OCI-LY7 (cell line): ENCODE results near the gene OTOG. TPM values are rescaled to one million over a fixed set of nuclear protein-coding genes. Genes with fewer than 3 reads are reported as not detected.

ENCODE experiments used
- BruUV-seq: library from RNA; stranded (reverse); fragments of 400-500 nt; replicated peaks from 2 replicates; lab custom pipeline; 2021; lab: Mats Ljungman, UMichigan
- CTCF ChIA-PET: fragments of 300-600 bp; sonication (Branson Sonifier 250); formaldehyde crosslinking; loops from one replicate; lab custom pipeline; 2022; ENCODE audit warnings: antibody characterized with exemption; ENCODE audit not compliant: unreplicated experiment; lab: Charles Lee
- POLR2A ChIA-PET: fragments of 300-600 bp; sonication (Branson Sonifier 250); formaldehyde crosslinking; loops from one replicate; lab custom pipeline; 2022; ENCODE audit warnings: antibody characterized with exemption; lab: Charles Lee
- DNase-seq: peaks from one replicate; pipeline ENCODE4 v3.0.0-alpha.2; 2015; ENCODE audit warnings: low spot score
- H2AFZ ChIP-seq: fragments of 200-600 bp; sonication (generic), shearing (Covaris generic); 2 replicates; pipeline ENCODE4 v1.6.1; 2014; ENCODE audit warnings: mild to moderate bottlenecking, antibody characterized with exemption, low read length, moderate library complexity
- H3K27ac ChIP-seq: fragments of 200-600 bp; sonication (generic); 2 replicates; pipeline ENCODE4 v1.5.1; 2014; ENCODE audit warnings: mixed run types, low read depth, mild to moderate bottlenecking, moderate library complexity, low read length, inconsistent platforms; ENCODE audit not compliant: poor library complexity, severe bottlenecking
- H3K36me3 ChIP-seq: fragments of 200-600 bp; sonication (generic); 2 replicates; pipeline ENCODE4 v1.6.1; 2014; ENCODE audit warnings: mild to moderate bottlenecking, antibody characterized with exemption, low read length, moderate library complexity, mixed read lengths; ENCODE audit not compliant: insufficient read depth
- H3K4me1 ChIP-seq: fragments of 200-600 bp; sonication (generic); 2 replicates; pipeline ENCODE4 v1.5.1; 2014; ENCODE audit warnings: mild to moderate bottlenecking, low read length; ENCODE audit not compliant: insufficient read depth, poor library complexity, severe bottlenecking
- H3K4me2 ChIP-seq: fragments of 200-600 bp; sonication (generic); 2 replicates; pipeline ENCODE4 v1.6.1; 2014; ENCODE audit warnings: mild to moderate bottlenecking, low read length
- H3K4me3 ChIP-seq: fragments of 200-600 bp; sonication (generic); 2 replicates; pipeline ENCODE4 v1.5.1; 2014; ENCODE audit warnings: mild to moderate bottlenecking, low read depth, low read length; ENCODE audit not compliant: poor library complexity, severe bottlenecking
- H3K79me2 ChIP-seq: fragments of 200-600 bp; sonication (generic); 2 replicates; pipeline ENCODE4 v1.6.1; 2016; ENCODE audit warnings: low read depth, mild to moderate bottlenecking, low read length, moderate library complexity, mixed read lengths; ENCODE audit not compliant: insufficient read depth
- H3K9me2 ChIP-seq: fragments of 200-600 bp; sonication (generic); 2 replicates; pipeline ENCODE4 v1.6.1; 2016; ENCODE audit warnings: mild to moderate bottlenecking, low read length, mixed read lengths; ENCODE audit not compliant: insufficient read depth
- H3K9me3 ChIP-seq: fragments of 200-600 bp; sonication (generic); 2 replicates; pipeline ENCODE4 v1.6.1; 2014; ENCODE audit warnings: mild to moderate bottlenecking, mixed run types, low read length, mixed read lengths
- H4K20me1 ChIP-seq: fragments of 200-600 bp; sonication (generic); 2 replicates; pipeline ENCODE4 v1.6.1; 2014; ENCODE audit warnings: mild to moderate bottlenecking, antibody characterized with exemption, low read length, moderate library complexity, mixed read lengths; ENCODE audit not compliant: insufficient read depth
- EZH2phosphoT487 ChIP-seq: fragments of 200-600 bp; sonication (generic); IDR thresholded peaks from 2 replicates; pipeline ENCODE4 v1.6.1; 2018; ENCODE audit warnings: low read depth, borderline replicate concordance, mild to moderate bottlenecking, mixed run types, antibody characterized with exemption, low read length, moderate library complexity, mixed read lengths
- intact Hi-C: fragments of 100-400 bp; cut with micrococcal nuclease; formaldehyde crosslinking; loops from one replicate; pipeline ENCODE4 v1.10.0; 2022; ENCODE audit not compliant: unreplicated experiment
- total RNA-seq, 2 experiments: library from RNA; depleted of rRNA in 1 of 2; stranded (reverse); fragments of >200 nt in 1 of 2; shearing (Covaris generic) in 1 of 2; gene quantifications; 2 replicates each; pipeline ENCODE4 v1.2.3, GENCODE V29; 2014 to 2022
- TF ChIP-seq, protein P1 (sequence below): fragments of 200-600 bp; sonication (generic); conservative IDR thresholded peaks from 2 replicates; pipeline ENCODE4 v1.5.1; 2014; ENCODE audit warnings: mild to moderate bottlenecking, antibody characterized with exemption, low read length, moderate library complexity, mixed read lengths

OTOG gene
- total RNA-seq, 2 experiments from 2014 or later, result not detected

DNA sequence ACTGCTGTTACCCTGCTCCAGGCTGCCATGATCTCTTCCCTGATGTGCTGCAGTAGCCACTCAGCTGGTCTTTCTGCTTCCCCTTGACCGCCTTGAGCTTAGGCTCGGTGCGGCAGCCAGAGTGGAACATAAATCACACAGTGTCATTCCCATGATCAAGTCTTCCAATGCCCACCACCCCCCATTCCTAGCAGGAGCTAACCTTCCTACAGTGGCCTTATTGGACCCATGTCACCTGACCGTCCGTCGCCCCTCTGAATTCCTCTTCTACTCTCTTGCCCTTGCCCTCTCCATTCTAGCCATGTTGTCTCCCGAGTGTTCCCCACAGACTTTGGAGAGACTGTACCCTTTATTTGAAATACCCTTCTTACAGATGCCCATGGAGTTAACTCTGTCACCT, 43.4 kb downstream of the OTOG start:
- POLR2A ChIA-PET, result no interaction called here
- H3K9me2 ChIP-seq, result no peaks in the 10 kb centered on the region
- no peaks in the 10 kb centered on the region for H3K9me3 ChIP-seq
- TF ChIP-seq, protein P1, sequence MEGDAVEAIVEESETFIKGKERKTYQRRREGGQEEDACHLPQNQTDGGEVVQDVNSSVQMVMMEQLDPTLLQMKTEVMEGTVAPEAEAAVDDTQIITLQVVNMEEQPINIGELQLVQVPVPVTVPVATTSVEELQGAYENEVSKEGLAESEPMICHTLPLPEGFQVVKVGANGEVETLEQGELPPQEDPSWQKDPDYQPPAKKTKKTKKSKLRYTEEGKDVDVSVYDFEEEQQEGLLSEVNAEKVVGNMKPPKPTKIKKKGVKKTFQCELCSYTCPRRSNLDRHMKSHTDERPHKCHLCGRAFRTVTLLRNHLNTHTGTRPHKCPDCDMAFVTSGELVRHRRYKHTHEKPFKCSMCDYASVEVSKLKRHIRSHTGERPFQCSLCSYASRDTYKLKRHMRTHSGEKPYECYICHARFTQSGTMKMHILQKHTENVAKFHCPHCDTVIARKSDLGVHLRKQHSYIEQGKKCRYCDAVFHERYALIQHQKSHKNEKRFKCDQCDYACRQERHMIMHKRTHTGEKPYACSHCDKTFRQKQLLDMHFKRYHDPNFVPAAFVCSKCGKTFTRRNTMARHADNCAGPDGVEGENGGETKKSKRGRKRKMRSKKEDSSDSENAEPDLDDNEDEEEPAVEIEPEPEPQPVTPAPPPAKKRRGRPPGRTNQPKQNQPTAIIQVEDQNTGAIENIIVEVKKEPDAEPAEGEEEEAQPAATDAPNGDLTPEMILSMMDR, result no peak
- TF ChIP-seq EZH2phosphoT487, result no peak
- no peaks in the 10 kb centered on the region for H3K4me1 ChIP-seq
- CTCF ChIA-PET, result no interaction called here
- no peak overlapping the region for H3K4me2 ChIP-seq
- no peaks in the 10 kb centered on the region for H3K36me3 ChIP-seq
- BruUV-seq, result no TSS peak
- no peak overlapping the region for H3K27ac ChIP-seq
- H4K20me1 ChIP-seq, result no peaks in the 10 kb centered on the region
- no peak overlapping the region for H3K4me3 ChIP-seq
- DNase-seq, result no peak
- H2AFZ ChIP-seq, result no peak overlapping the region
- H3K79me2 ChIP-seq, result no peaks in the 10 kb centered on the region
- intact Hi-C loops, result no loop called here

DNA sequence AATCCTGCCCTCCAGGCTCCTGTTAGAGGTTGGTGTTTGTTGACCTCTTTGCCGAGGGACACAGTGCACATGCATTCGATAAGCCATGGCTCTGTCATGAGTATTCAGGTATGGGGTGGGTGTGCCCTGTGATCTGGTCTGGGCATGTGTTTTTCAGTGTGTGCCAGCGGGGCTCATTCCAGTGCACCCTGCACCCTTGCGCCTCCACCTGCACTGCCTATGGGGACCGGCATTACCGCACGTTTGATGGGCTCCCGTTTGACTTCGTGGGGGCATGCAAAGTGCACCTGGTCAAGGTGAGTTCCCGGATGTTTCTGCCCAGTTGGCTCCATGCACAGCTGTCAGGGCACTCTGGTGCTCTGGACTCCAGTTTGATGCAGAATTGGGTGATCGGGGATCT, 44.2 kb downstream of the OTOG start:
- no peak for DNase-seq
- ChIA-PET POLR2A (no interaction called here), CTCF (no interaction called here)
- TF ChIP-seq, protein P1, result no peak
- TF ChIP-seq EZH2phosphoT487, result no peak
- intact Hi-C loops, result no loop called here
- H3K4me2 ChIP-seq, result no peak overlapping the region
- BruUV-seq, result no TSS peak
- no peaks in the 10 kb centered on the region for H3K36me3 ChIP-seq
- no peaks in the 10 kb centered on the region for H4K20me1 ChIP-seq
- H3K79me2 ChIP-seq, result no peaks in the 10 kb centered on the region
- no peak overlapping the region for H3K4me3 ChIP-seq
- H3K27ac ChIP-seq, result no peak overlapping the region
- H3K4me1 ChIP-seq, result no peaks in the 10 kb centered on the region
- no peaks in the 10 kb centered on the region for H3K9me2 ChIP-seq
- no peak overlapping the region for H2AFZ ChIP-seq
- no peaks in the 10 kb centered on the region for H3K9me3 ChIP-seq

DNA sequence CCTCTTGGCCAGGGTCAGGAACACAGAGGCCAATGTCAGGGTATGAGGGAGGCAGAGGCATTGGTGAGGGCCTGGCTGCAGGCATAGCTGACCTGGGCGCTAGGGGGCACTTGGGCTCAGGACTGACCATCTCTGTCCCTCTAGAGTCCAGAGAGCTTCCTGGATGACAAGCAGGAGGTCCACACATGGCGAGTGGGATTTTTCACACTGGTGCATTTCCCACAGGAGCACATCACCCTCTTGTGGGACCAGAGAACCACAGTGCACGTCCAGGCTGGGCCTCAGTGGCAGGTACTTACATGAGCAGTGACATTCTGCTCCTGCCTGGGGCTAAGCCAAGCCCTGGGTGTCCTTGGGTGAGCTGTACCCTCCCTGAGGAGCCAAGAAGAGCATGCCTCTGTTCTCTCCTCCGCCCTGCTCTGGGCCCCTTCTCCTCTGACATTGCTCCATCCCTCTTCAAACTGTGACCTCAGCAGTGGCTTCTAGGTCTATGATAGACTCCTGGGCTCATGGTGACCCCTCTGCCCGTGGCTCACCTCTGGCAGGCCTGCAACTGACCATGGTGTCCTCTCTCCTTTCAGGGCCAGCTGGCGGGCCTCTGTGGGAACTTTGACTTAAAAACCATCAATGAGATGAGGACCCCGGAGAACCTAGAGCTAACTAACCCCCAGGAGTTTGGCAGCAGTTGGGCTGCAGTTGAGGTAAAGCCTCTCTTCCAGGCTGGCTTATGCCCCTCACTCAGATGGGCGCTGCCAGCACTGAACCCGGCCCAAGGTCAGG, 46.6 kb downstream of the OTOG start:
- Histone ChIP-seq H3K4me1 (no peaks in the 10 kb centered on the region), H3K27ac (no peak overlapping the region), H3K4me2 (no peak overlapping the region), H2AFZ (no peak overlapping the region), H4K20me1 (no peaks in the 10 kb centered on the region), H3K4me3 (no peak overlapping the region), H3K79me2 (no peaks in the 10 kb centered on the region), H3K9me3 (no peaks in the 10 kb centered on the region), H3K36me3 (no peaks in the 10 kb centered on the region), H3K9me2 (no peaks in the 10 kb centered on the region)
- POLR2A ChIA-PET, result no interaction called here
- TF ChIP-seq EZH2phosphoT487, result no peak
- TF ChIP-seq, protein P1, result no peak
- no TSS peak for BruUV-seq
- intact Hi-C loops, result no loop called here
- no peak for DNase-seq
- CTCF ChIA-PET, result no interaction called here
